ENCODE measurements around the gene DAG1. TPM values are rescaled to one million over a fixed set of nuclear protein-coding genes. Genes with fewer than 3 reads are reported as not detected.

The DAG1 gene
- total RNA-seq, 1 experiment from 2014 or later = 99.9 TPM

DNA sequence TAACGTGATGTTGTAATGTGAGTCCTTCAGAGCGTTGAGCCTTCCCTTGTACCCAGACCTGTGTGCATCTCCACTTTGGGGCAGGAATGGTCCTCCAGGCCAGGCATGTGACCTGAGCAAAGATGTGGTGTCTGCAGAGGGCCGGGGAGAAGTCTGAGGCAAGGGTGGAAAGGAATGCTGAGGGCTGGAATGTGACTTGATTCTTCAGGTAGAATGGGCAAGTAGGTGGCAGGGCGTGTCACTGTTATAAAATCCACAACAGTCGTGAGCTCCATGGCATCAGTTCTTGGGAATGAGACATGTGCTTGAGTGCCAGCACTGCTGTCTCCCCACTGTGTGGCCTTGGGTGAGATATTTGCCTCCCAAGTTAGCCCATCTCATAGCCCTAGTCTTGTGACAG, 60.2 kb downstream of the DAG1 start:
- Histone ChIP-seq H4K20me1 (ENCODE audit: insufficient read depth) (no peaks in the 10 kb centered on the region), H3K4me1 (ENCODE audit: control insufficient read depth in 1 of 2, insufficient read depth in 2 of 2, low read length in 2 of 2) (peaks cover 0 to 15% of the 10 kb centered on the region in 2 experiments; a peak in 2 of 4 replicates), H3K9ac (ENCODE audit: low read length) (no peak overlapping the region), H3K27ac (ENCODE audit: low read depth, low read length) (no peak overlapping the region), H3K79me2 (ENCODE audit: insufficient read depth, low read length) (no peaks in the 10 kb centered on the region), H3K9me2 (ENCODE audit: insufficient read depth) (no peaks in the 10 kb centered on the region), H3K27me3 (ENCODE audit: insufficient read depth, low read length) (no peaks in the 10 kb centered on the region), H3K4me2 (ENCODE audit: low read length) (no peak overlapping the region), H3K36me3 (ENCODE audit: control insufficient read depth in 1 of 2, insufficient read depth in 2 of 2, low read length in 2 of 2) (peaks cover 11 to 25% of the 10 kb centered on the region in 2 experiments; a peak in 3 of 4 replicates), H3K9me3 (ENCODE audit: control insufficient read depth in 1 of 2, insufficient read depth in 1 of 2, low read depth in 1 of 2, low read length in 2 of 2) (no peaks in the 10 kb centered on the region), H3K4me3 (replicated peaks in 1 of 2; ENCODE audit: low read depth in 1 of 2, low read length in 2 of 2) (no peak overlapping the region), H2AFZ (ENCODE audit: low read depth, low read length, poor library complexity, severe bottlenecking) (no peak overlapping the region)
- intact Hi-C loops (cut with micrococcal nuclease) = no loop called here
- ChIA-PET POLR2A (no interaction called here), RAD21 (ENCODE audit: low non-redundant PET in 1 of 2, low total read pairs in 2 of 2, uncharacterized antibody in 2 of 2, unreplicated experiment in 2 of 2) (no interaction called here), CTCF (interaction anchor here (1.9 kb wide), 1 partner anchor 10 kb away, joined by 6 read pairs; no protein-coding TSS in a partner anchor)
- TF ChIP-seq TCF7L2 (IDR thresholded peaks at IDR 0.05; ENCODE audit: borderline replicate concordance, extremely low read depth, insufficient read depth, insufficient read length) (no peak), EGR1 (IDR thresholded peaks at IDR 0.05; ENCODE audit: low read depth) (no peak), CBX3 (IDR thresholded peaks at IDR 0.05; ENCODE audit: low read depth) (no peak), SIN3A (IDR thresholded peaks at IDR 0.05; ENCODE audit: low read depth) (no peak), MAX (IDR thresholded peaks at IDR 0.05) (no peak), SP1 (IDR thresholded peaks at IDR 0.05; ENCODE audit: low read depth) (no peak), POLR2A (IDR thresholded peaks at IDR 0.05; ENCODE audit: borderline replicate concordance, extremely low read depth, insufficient read depth, insufficient read length) (no peak), CEBPB (IDR thresholded peaks at IDR 0.05; ENCODE audit: low read depth) (no peak), JUND (IDR thresholded peaks at IDR 0.05) (no peak), RAD21 (IDR thresholded peaks at IDR 0.05; ENCODE audit: low read depth) (no peak)
- TF ChIP-seq, protein P1, sequence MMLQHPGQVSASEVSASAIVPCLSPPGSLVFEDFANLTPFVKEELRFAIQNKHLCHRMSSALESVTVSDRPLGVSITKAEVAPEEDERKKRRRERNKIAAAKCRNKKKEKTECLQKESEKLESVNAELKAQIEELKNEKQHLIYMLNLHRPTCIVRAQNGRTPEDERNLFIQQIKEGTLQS (IDR thresholded peaks at IDR 0.05) = no peak
- no peak for DNase-seq (ENCODE audit: low read depth, low spot score)
- peak; percentile 47 for ATAC-seq
- BruUV-seq (replicated peaks) = no TSS peak

DNA sequence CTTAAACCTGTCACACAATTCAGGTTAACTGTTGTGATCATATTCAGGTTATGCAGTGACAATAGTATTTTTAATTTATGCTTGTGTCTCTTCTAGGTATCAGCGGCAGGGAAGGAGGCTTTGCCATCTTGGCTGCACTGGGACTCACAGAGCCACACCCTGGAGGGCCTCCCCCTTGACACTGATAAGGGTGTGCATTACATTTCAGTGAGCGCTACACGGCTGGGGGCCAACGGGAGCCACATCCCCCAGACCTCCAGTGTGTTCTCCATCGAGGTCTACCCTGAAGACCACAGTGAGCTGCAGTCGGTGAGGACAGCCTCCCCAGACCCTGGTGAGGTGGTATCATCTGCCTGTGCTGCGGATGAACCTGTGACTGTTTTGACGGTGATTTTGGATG, 60.6 kb downstream of the DAG1 start:
- ChIA-PET RAD21 (ENCODE audit: low non-redundant PET in 1 of 2, low total read pairs in 2 of 2, uncharacterized antibody in 2 of 2, unreplicated experiment in 2 of 2) (no interaction called here), CTCF (interaction anchor here (1.9 kb wide), 1 partner anchor 9 kb away, joined by 6 read pairs; no protein-coding TSS in a partner anchor), POLR2A (no interaction called here)
- intact Hi-C loops (cut with micrococcal nuclease) = no loop called here
- no peaks in the 10 kb centered on the region for H3K9me2 ChIP-seq (ENCODE audit: insufficient read depth)
- H3K9me3 ChIP-seq (ENCODE audit: control insufficient read depth in 1 of 2, insufficient read depth in 1 of 2, low read depth in 1 of 2, low read length in 2 of 2) = no peaks in the 10 kb centered on the region
- peaks cover 0 to 15% of the 10 kb centered on the region in 2 experiments; a peak in 2 of 4 replicates for H3K4me1 ChIP-seq (ENCODE audit: control insufficient read depth in 1 of 2, insufficient read depth in 2 of 2, low read length in 2 of 2)
- H3K9ac ChIP-seq (ENCODE audit: low read length) = no peak overlapping the region
- ATAC-seq (no peak), DNase-seq (ENCODE audit: low read depth, low spot score) (no peak)
- BruUV-seq (replicated peaks) = no TSS peak
- no peaks in the 10 kb centered on the region for H3K79me2 ChIP-seq (ENCODE audit: insufficient read depth, low read length)
- no peak overlapping the region for H2AFZ ChIP-seq (ENCODE audit: low read depth, low read length, poor library complexity, severe bottlenecking)
- no peaks in the 10 kb centered on the region for H4K20me1 ChIP-seq (ENCODE audit: insufficient read depth)
- no peak overlapping the region for H3K27ac ChIP-seq (ENCODE audit: low read depth, low read length)
- H3K36me3 ChIP-seq (ENCODE audit: control insufficient read depth in 1 of 2, insufficient read depth in 2 of 2, low read length in 2 of 2) = peaks cover 12 to 25% of the 10 kb centered on the region in 2 experiments; a peak in 3 of 4 replicates
- H3K27me3 ChIP-seq (ENCODE audit: insufficient read depth, low read length) = no peaks in the 10 kb centered on the region
- H3K4me2 ChIP-seq (ENCODE audit: low read length) = no peak overlapping the region
- no peak overlapping the region for H3K4me3 ChIP-seq (replicated peaks in 1 of 2; ENCODE audit: low read depth in 1 of 2, low read length in 2 of 2)
- TF ChIP-seq REST (IDR thresholded peaks at IDR 0.05; ENCODE audit: low read depth) (no peak), POLR2AphosphoS5 (IDR thresholded peaks at IDR 0.05; ENCODE audit: low read depth, low read length) (no peak), SP1 (IDR thresholded peaks at IDR 0.05; ENCODE audit: low read depth) (no peak), ZFX (IDR thresholded peaks at IDR 0.05) (no peak)
- TF ChIP-seq, protein P2, sequence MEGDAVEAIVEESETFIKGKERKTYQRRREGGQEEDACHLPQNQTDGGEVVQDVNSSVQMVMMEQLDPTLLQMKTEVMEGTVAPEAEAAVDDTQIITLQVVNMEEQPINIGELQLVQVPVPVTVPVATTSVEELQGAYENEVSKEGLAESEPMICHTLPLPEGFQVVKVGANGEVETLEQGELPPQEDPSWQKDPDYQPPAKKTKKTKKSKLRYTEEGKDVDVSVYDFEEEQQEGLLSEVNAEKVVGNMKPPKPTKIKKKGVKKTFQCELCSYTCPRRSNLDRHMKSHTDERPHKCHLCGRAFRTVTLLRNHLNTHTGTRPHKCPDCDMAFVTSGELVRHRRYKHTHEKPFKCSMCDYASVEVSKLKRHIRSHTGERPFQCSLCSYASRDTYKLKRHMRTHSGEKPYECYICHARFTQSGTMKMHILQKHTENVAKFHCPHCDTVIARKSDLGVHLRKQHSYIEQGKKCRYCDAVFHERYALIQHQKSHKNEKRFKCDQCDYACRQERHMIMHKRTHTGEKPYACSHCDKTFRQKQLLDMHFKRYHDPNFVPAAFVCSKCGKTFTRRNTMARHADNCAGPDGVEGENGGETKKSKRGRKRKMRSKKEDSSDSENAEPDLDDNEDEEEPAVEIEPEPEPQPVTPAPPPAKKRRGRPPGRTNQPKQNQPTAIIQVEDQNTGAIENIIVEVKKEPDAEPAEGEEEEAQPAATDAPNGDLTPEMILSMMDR (IDR thresholded peaks at IDR 0.05 in 2 of 3, conservative IDR thresholded peaks at IDR 0.05 in 1 of 3; ENCODE audit: borderline replicate concordance in 1 of 3, insufficient read depth in 1 of 3, low read depth in 2 of 3, low read length in 2 of 3) = no peak

Measured in HCT116 (cell line).